HG03159 (cell line): Measurements from ENCODE around the gene FEM1B.

Experiments
- ATAC-seq: cut with Tn5 transposase; IDR thresholded peaks from one replicate; pipeline ENCODE4 v1.9.1; 2021; ENCODE audit warnings: mild to moderate bottlenecking, moderate library complexity; ENCODE audit not compliant: unreplicated experiment

The FEM1B gene

GRCh38 chr15:68305420-68305871 is 27.9 kb downstream of the FEM1B start:
- no peak for ATAC-seq

DNA sequence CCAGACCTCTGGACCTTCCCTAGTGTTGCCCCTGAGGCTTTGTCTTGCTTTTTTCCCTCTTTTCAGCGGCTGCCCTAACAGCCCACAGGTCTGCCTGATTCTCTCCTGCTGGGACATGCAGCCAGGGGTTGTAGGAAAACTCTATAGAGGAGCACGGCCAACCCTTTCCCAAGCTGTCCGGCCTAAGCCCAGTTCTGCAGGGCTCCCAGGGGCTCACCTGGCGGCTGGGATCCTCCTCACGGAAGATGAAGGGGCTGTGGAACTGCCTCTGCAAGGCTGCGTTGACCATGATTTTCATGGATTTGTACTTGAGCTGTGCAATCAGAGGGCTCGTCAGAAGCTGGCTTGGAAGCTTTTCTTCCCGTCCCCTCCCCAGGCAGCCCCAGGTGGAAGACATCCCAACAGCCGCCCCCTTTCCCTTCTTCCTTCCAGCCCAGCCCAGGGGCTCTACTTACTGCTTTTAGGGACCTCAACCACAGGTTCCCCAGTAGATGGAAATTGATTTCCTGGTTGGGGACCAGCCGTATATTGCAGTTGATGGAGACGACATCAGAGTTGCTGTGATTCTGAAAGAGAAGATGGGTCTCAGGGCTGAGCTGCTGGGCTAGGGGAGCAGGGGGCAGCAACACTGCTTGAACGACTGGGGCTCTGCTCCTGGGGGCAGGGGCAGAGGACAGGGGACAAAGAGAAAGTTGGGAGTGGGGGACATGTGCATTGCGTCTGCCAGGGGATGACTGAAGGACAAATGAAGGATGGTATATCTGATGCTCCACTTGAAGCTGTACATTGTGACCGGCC is 29.8 kb downstream of the FEM1B start:
- no peak for ATAC-seq

DNA sequence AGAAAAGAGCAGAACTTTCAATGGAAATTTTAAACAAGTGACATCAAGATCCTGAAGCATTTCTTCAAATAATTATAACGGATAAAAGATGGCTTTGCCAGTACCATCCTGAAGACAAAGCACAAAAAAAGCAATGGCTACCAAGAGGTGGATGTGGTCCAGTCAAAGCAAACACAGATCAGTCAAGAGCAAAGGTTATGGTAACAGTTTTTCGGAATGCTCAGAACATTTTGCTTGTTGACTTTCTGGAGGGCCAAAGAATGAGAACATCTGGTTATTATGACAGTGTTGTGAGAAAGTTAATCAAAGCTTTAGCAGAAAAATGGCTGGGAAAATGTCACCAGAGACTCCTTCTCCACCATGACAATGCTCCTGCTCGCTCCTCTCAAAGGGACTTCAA is 31.5 kb downstream of the FEM1B start:
- ATAC-seq, result no peak

DNA sequence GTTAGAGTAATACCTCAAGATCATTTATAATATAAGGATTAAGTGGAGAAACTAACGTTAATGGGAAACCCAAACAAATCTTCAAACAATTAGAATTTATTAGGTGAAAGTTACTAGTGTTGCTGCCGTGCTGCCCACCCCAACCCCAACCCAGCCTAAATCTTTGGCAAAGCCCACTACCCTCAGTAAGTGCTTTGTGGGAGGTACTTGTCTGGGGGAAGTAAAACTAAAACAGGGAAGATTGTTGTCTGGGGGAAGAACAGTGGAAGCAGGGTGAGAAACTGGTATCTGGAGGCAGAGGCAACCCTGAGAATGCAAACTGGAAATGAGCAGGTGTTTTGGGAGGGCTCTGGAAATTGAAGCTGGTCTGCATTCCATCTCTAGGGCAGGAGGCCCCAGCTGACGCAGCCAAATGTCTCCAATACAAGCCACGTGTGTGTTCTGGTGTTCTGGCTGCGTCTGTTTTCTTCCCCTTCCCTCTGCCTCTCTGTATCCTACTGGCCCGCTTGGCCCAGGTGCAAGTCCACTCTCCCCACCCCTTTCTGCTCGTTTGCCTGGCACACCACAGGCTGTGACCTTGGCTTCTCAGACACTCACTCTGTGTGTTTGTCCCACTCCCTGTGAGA is 32.7 kb downstream of the FEM1B start:
- ATAC-seq, result no peak

- no peak for ATAC-seq
These were observed 33.4 kb downstream of the FEM1B start for GRCh38 chr15:68310804-68311463.

- ATAC-seq, result no peak
These were observed 33.9 kb downstream of the FEM1B start for GRCh38 chr15:68311464-68311835.

- no peak for ATAC-seq
These were observed 34.5 kb downstream of the FEM1B start for GRCh38 chr15:68311859-68312557.

GRCh38 chr15:68312701-68313204 is 35.2 kb downstream of the FEM1B start:
- ATAC-seq, result no peak

- no peak for ATAC-seq
These were observed 36.2 kb downstream of the FEM1B start for GRCh38 chr15:68313501-68314410.

DNA sequence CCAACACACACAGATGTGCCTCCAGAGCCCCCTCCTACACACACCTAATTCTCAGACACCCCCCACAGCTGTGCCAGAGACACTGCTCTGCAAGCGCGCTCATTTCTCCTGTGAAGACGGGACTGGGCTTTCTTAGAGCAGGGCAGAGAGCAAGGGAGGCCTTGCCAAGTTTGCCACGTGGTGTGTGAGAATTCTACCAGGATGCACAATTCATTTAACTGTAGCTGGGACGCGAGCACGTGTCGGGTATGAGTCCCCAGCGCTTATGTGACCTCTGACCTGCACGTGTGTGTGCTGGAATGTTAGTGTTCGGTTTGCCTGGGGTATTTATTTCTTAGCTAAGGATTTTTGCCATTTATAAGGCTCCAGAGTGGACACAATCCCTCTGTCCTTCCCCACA is 37.0 kb downstream of the FEM1B start:
- ATAC-seq, result no peak

GRCh38 chr15:68315035-68315434 is 37.5 kb downstream of the FEM1B start:
- no peak for ATAC-seq

GRCh38 chr15:68315495-68316031 is 38.0 kb downstream of the FEM1B start:
- ATAC-seq, result no peak

DNA sequence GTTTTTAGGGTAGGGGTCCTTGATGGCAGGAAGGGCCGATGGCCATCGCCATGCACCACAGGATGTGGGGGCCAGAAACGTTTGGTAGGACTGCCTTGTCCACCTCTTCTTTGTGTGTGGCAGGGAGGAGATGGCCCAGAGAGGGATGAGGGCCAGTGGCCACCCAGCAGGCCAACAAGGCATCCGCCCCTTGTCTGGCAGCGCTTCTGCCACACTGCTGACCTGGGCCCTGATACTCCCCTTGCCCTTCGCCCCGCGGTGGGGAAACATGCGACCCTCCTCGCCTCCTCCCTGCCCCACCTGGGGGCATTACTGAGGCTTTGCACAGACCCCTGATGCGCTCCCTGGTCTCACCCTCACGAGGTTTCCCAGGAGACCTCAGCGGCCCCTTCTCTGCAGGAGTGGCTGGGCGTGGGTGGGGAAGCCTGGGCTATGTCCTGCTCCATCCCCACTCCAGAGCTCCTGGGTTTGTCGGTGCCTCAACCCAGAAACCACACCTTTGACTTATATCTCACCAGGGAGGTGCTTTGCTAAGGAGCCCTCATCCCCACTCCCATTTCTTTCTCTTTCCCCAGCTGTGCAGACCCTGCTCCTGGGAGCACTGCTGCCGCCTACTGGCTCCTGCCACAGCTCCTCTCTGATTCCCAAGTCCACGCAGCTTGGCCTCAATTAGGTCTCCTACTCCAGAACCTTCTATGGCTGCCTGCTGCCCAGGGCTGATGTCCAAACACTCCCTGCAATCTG is 38.7 kb downstream of the FEM1B start:
- no peak for ATAC-seq

GRCh38 chr15:68317281-68318007 is 39.9 kb downstream of the FEM1B start:
- ATAC-seq, result no peak

DNA sequence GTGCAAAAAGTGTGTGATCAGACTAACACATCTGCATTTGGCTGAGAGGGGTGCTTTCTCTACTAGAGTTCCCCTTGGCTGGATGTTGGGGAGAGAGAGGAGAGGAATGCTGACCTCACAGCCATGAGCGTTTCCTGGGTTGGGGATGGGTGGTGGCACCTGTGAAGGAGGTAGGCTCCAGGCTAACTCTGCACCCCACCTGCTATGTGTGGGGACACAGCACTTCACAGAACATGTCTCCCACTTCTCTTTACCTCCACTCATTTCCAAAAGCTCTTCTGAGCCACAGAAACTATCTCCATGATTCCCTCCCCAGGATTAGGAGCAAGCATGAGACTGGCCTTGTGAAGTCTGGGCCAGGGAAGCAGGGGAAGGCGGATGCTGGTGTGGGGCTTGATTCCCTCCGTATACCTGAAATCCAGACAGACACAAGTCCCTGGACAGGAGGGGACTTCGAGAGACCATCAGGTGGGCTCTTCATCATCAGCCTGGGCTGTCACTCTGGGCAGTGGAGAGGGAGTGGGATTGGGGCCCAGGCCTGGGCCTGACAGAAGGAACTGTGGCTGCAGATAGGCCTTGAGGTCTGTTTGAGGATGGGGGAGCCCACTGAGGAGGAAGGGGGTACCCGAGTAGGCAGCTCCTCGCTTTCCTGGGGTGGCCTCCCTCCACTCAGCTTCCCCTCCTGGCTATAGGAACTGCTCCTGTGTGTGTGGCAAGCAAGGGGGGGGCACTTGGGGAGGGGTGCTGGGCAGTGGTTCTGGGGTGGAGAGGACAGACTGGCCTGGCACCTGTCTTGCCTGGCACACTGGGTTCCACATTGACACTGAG is 40.7 kb downstream of the FEM1B start:
- ATAC-seq, result no peak

DNA sequence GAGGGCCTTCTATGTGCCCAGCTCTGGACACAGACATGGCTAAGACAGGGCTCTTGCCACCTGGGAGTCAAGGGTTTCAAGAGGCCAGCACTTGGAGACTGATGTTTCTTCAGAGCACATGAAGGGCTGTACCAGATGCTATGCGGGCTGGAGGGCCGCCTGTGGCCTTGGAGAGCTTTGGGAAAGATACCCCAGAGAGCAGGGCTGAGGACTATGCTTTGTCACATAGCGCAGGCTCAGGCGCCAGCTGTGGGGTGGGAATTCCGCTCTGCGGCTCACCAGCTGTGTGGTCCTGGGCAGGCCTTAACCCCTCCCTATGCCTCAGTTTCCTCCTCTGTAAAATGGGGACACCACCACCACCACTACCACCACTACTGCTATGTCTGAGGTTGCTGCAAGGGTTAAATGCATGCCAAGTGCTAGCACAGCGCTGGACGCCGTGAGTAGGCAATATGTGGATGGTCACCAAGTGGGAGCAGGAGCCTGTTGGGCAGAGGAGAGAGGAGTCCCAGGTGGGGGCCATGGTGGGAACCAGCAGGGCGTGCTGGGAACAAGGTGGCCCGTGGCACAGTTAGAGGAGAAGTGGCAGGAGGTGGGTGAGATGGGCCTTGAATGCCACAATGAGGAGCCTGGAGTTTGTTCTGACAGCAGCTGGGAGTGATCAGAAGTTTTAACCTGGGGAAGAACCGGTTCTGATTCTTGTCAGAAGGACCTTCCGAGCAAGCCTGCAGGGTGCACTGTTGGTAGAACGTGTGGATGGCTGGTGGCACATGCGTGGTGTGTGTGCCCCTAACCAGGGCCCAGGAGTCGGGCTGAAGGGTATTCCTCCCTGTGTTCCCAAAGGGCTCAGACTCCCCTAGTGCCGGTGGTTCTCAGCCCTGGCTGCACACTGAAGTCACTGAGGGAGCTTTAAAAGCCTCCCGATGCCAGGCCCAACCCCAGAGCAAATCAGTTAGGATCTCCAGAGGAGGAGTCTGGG is 41.7 kb downstream of the FEM1B start:
- no peak for ATAC-seq
